Heart left ventricle (tissue), 13 donors: ENCODE results near the gene HBE1.

Experiments used
- POLR2A ChIP-seq, 2 donors: fragments of 450-650 bp; IDR thresholded peaks; one replicate each; pipeline ENCODE4 v1.6.1; 2017; ENCODE audit warnings: antibody characterized with exemption in 2 of 2, mild to moderate bottlenecking in 2 of 2, moderate library complexity in 2 of 2
- TF ChIP-seq, protein P1 (sequence below), 12 donors: fragments of 200-600 bp; sonication (generic) in 4 of 12; IDR thresholded peaks; one replicate each; pipeline versions ENCODE4 v1.5.0 to v1.8.0; 2018 to 2022; ENCODE audit warnings: antibody characterized with exemption in 12 of 12, mild to moderate bottlenecking in 5 of 12
- donor health status: ischemic (EF 13 %, LVEDD 7.1; RV severe dilation, severe dysfunction).
- donor health status: DM: no; HTN: yes; CAD: no.
- donor health status: DM: no; HTN: no; CAD: no.
- donor health status: ischemic (EF 25% LVEDD 6.9; RV normal size, moderate dysfunction).
- donor health status: ischemic (EF 25% LVEDD 5.7; RV mildly dilated, moderate dysfunction).
- donor health status: ischemic (EF 35%, LVEDD 5.7; RV mildly dilated, moderate dysfunction).
- donor health status: nonischemic (EF 11% LVEDD 7.7; RV severe dilation, severe dysfunction).
- donor health status: DM: yes; HTN: yes; CAD: no.
- donor health status: PGD.
- donor health status: ischemic (EF 29% LVEDD 5.4; RV normal size, mild dysfunction).
- donor health status: nonischemic (EF 23%, LVEDD 6.1; RV moderate dilation, normal function).

DNA sequence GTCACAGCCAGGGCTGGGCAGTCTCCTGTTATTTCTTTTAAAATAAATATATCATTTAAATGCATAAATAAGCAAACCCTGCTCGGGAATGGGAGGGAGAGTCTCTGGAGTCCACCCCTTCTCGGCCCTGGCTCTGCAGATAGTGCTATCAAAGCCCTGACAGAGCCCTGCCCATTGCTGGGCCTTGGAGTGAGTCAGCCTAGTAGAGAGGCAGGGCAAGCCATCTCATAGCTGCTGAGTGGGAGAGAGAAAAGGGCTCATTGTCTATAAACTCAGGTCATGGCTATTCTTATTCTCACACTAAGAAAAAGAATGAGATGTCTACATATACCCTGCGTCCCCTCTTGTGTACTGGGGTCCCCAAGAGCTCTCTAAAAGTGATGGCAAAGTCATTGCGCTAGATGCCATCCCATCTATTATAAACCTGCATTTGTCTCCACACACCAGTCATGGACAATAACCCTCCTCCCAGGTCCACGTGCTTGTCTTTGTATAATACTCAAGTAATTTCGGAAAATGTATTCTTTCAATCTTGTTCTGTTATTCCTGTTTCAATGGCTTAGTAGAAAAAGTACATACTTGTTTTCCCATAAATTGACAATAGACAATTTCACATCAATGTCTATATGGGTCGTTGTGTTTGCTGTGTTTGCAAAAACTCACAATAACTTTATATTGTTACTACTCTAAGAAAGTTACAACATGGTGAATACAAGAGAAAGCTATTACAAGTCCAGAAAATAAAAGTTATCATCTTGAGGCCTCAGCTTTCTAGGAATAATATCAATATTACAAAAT lies 18.6 kb upstream of the HBE1 start:
- TF ChIP-seq, protein P1, sequence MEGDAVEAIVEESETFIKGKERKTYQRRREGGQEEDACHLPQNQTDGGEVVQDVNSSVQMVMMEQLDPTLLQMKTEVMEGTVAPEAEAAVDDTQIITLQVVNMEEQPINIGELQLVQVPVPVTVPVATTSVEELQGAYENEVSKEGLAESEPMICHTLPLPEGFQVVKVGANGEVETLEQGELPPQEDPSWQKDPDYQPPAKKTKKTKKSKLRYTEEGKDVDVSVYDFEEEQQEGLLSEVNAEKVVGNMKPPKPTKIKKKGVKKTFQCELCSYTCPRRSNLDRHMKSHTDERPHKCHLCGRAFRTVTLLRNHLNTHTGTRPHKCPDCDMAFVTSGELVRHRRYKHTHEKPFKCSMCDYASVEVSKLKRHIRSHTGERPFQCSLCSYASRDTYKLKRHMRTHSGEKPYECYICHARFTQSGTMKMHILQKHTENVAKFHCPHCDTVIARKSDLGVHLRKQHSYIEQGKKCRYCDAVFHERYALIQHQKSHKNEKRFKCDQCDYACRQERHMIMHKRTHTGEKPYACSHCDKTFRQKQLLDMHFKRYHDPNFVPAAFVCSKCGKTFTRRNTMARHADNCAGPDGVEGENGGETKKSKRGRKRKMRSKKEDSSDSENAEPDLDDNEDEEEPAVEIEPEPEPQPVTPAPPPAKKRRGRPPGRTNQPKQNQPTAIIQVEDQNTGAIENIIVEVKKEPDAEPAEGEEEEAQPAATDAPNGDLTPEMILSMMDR (IDR thresholded peaks at IDR 0.05): no peak
- TF ChIP-seq POLR2A (IDR thresholded peaks at IDR 0.05): no peak
